HG02840 (cell line): ENCODE measurements around the gene SAMD4A.
"Not testable (repeated sequence)": the region's sequence is repeated elsewhere in the genome, so short reads cannot be mapped to it uniquely, and the experiment has no call there.

ENCODE experiments used
- ATAC-seq: cut with Tn5 transposase; IDR thresholded peaks from one replicate; pipeline ENCODE4 v1.9.1; 2021; ENCODE audit warnings: mild to moderate bottlenecking, moderate library complexity, moderate number of reproducible peaks; ENCODE audit not compliant: unreplicated experiment, low FRiP score

The SAMD4A gene

GRCh38 chr14:54789781-54790480, 223.0 kb downstream of the SAMD4A start:
- no peak for ATAC-seq

- no peak for ATAC-seq
Measured at GRCh38 chr14:54791001-54791400, 224.1 kb downstream of the SAMD4A start.

- ATAC-seq: no peak
Measured at GRCh38 chr14:54792288-54792687, 225.4 kb downstream of the SAMD4A start.

- no peak for ATAC-seq
Measured at GRCh38 chr14:54794159-54794558, 227.2 kb downstream of the SAMD4A start.

- ATAC-seq: no peak
Measured at GRCh38 chr14:54794796-54795195, 227.9 kb downstream of the SAMD4A start.

GRCh38 chr14:54796961-54797360, 230.0 kb downstream of the SAMD4A start:
- ATAC-seq: no peak

- ATAC-seq: no peak
Measured at GRCh38 chr14:54797556-54797955, 230.6 kb downstream of the SAMD4A start.

GRCh38 chr14:54797986-54798385, 231.1 kb downstream of the SAMD4A start:
- ATAC-seq: no peak

GRCh38 chr14:54798465-54799124, 231.7 kb downstream of the SAMD4A start:
- ATAC-seq: no peak

GRCh38 chr14:54801482-54801881, 234.6 kb downstream of the SAMD4A start:
- ATAC-seq: not testable (repeated sequence)

- ATAC-seq: no peak
Measured at GRCh38 chr14:54803396-54803795, 236.5 kb downstream of the SAMD4A start.

- no peak for ATAC-seq
Measured at GRCh38 chr14:54803926-54804537, 237.1 kb downstream of the SAMD4A start.

- no peak for ATAC-seq
Measured at GRCh38 chr14:54804538-54805041, 237.7 kb downstream of the SAMD4A start.

GRCh38 chr14:54805070-54805444, 238.1 kb downstream of the SAMD4A start:
- ATAC-seq: no peak

- no peak for ATAC-seq
Measured at GRCh38 chr14:54805445-54806322, 238.8 kb downstream of the SAMD4A start.

GRCh38 chr14:54806616-54807015, 239.7 kb downstream of the SAMD4A start:
- no peak for ATAC-seq

- no peak for ATAC-seq
Measured at GRCh38 chr14:54807428-54807827, 240.5 kb downstream of the SAMD4A start.

GRCh38 chr14:54807881-54808280, 241.0 kb downstream of the SAMD4A start:
- no peak for ATAC-seq

GRCh38 chr14:54808326-54809161, 241.6 kb downstream of the SAMD4A start:
- no peak for ATAC-seq

- no peak for ATAC-seq
Measured at GRCh38 chr14:54809767-54810166, 242.8 kb downstream of the SAMD4A start.
